H1 (cell line): ENCODE results near the gene RBBP5. TPM values are rescaled to one million over a fixed set of nuclear protein-coding genes. Genes with fewer than 3 reads are reported as not detected.

Experiments used
- CTCF ChIA-PET: fragments of 300-600 bp; sonication (Branson Sonifier 250); formaldehyde crosslinking; loops from one replicate; lab custom pipeline; 2021; ENCODE audit not compliant: partially characterized antibody; lab: Charles Lee
- POLR2A ChIA-PET: fragments of 300-600 bp; sonication (Branson Sonifier 250); formaldehyde crosslinking; loops from one replicate; lab custom pipeline; 2021; ENCODE audit warnings: inconsistent platforms; ENCODE audit not compliant: partially characterized antibody; lab: Charles Lee
- DNase-seq, 2 experiments: peaks; one replicate each; pipeline versions ENCODE4 v3.0.0 to v3.0.0-alpha.2; 2010 to 2022; ENCODE audit warnings: low spot score in 2 of 2, low read depth in 1 of 2, mixed read lengths in 1 of 2
- FAIRE-seq: peaks from 2 replicates; lab custom pipeline; 2011; peaks lifted over from hg19 to GRCh38; lab: Jason Lieb, UNC
- H2AFZ ChIP-seq: 2 replicates; pipeline ENCODE4 v1.8.1; 2012; ENCODE audit warnings: low read length, inconsistent platforms
- H2AK5ac ChIP-seq: 2 replicates; pipeline ENCODE4 v1.6.1; 2013; ENCODE audit warnings: low read depth, low read length
- H2BK120ac ChIP-seq: replicated peaks from 2 replicates; pipeline ENCODE3; 2013; ENCODE audit warnings: low read depth, low read length, inconsistent platforms
- H2BK12ac ChIP-seq: 2 replicates; pipeline ENCODE4 v1.6.1; 2013; ENCODE audit warnings: low read depth, low read length
- H2BK15ac ChIP-seq: 2 replicates; pipeline ENCODE4 v1.6.1; 2013; ENCODE audit warnings: low read length
- H2BK20ac ChIP-seq: 2 replicates; pipeline ENCODE4 v1.6.1; 2013; ENCODE audit warnings: low read length
- H2BK5ac ChIP-seq: 2 replicates; pipeline ENCODE4 v1.6.1; 2013; ENCODE audit warnings: low read depth, low read length
- H3K14ac ChIP-seq: 2 replicates; pipeline ENCODE4 v1.6.1; 2013; ENCODE audit warnings: inconsistent platforms; ENCODE audit not compliant: insufficient read length
- H3K18ac ChIP-seq: 2 replicates; pipeline ENCODE4 v1.6.1; 2013; ENCODE audit warnings: low read length; ENCODE audit errors: extremely low read depth
- H3K23ac ChIP-seq: 2 replicates; pipeline ENCODE4 v1.6.1; 2013; ENCODE audit warnings: inconsistent platforms; ENCODE audit not compliant: insufficient read length
- H3K23me2 ChIP-seq: 2 replicates; pipeline ENCODE4 v1.6.1; 2013; ENCODE audit warnings: low read depth, low read length
- H3K27ac ChIP-seq: 2 replicates; pipeline ENCODE4 v1.6.1; 2011; ENCODE audit warnings: low read depth, low read length, inconsistent platforms
- H3K27me3 ChIP-seq, 4 experiments: replicated peaks in 1 of 4; 1 replicate in 1 of 4; 2 replicates in 3 of 4; pipeline versions ENCODE4 v1.6.1 to v1.8.1; 2011 to 2013; ENCODE audit warnings: low read length in 3 of 4, mild to moderate bottlenecking in 3 of 4, inconsistent platforms in 2 of 4, mixed read lengths in 2 of 4, moderate library complexity in 1 of 4; ENCODE audit not compliant: control insufficient read depth in 3 of 4, insufficient read depth in 3 of 4; ENCODE audit errors: extremely low read depth in 1 of 4
- H3K36me3 ChIP-seq, 4 experiments: 2 replicates each; pipeline versions ENCODE4 v1.6.1 to v1.8.1; 2011 to 2013; ENCODE audit warnings: mild to moderate bottlenecking in 4 of 4, low read length in 3 of 4, moderate library complexity in 2 of 4, control low read depth in 1 of 4, inconsistent platforms in 1 of 4; ENCODE audit not compliant: insufficient read depth in 4 of 4, control insufficient read depth in 2 of 4
- H3K4ac ChIP-seq: replicated peaks from 2 replicates; pipeline ENCODE3; 2013; ENCODE audit warnings: low read length, low read depth, mixed read lengths, inconsistent platforms; ENCODE audit not compliant: insufficient read length
- H3K4me1 ChIP-seq, 4 experiments: replicated peaks in 1 of 4; 1 replicate in 1 of 4; 2 replicates in 3 of 4; pipeline versions ENCODE4 v1.6.1 to v1.8.1; 2011 to 2013; ENCODE audit warnings: low read length in 3 of 4, inconsistent platforms in 2 of 4, mixed read lengths in 1 of 4; ENCODE audit not compliant: insufficient read depth in 4 of 4, control insufficient read depth in 3 of 4
- H3K4me2 ChIP-seq, 2 experiments: 2 replicates each; pipeline versions ENCODE4 v1.6.1 to v1.8.1; 2011 to 2013; ENCODE audit warnings: low read depth in 2 of 2, low read length in 2 of 2, control low read depth in 1 of 2, inconsistent platforms in 1 of 2, mild to moderate bottlenecking in 1 of 2; ENCODE audit not compliant: insufficient read depth in 1 of 2
- H3K4me3 ChIP-seq, 4 experiments: fragments of 200-600, 300-600 bp in 1 of 4; sonication (generic), shearing (Covaris generic), sonication (Bioruptor Twin) in 1 of 4; 2 replicates each; pipeline versions ENCODE4 v1.5.1 to v1.8.1; 2011 to 2016; ENCODE audit warnings: low read length in 4 of 4, low read depth in 3 of 4, control low read depth in 2 of 4, inconsistent platforms in 2 of 4, mild to moderate bottlenecking in 2 of 4, mixed read lengths in 1 of 4, moderate library complexity in 1 of 4; ENCODE audit not compliant: insufficient read depth in 2 of 4; ENCODE audit errors: extremely low read depth in 1 of 4
- H3K56ac ChIP-seq: replicated peaks from 2 replicates; pipeline ENCODE3; 2013; ENCODE audit warnings: low read depth, mild to moderate bottlenecking, mixed read lengths, low read length, inconsistent platforms; ENCODE audit not compliant: insufficient read length
- H3K79me1 ChIP-seq: 2 replicates; pipeline ENCODE4 v1.6.1; 2013; ENCODE audit warnings: low read depth, low read length, control low read depth
- H3K79me2 ChIP-seq, 2 experiments: 2 replicates each; pipeline versions ENCODE4 v1.6.1 to v1.8.1; 2012 to 2013; ENCODE audit warnings: low read length in 2 of 2, mild to moderate bottlenecking in 2 of 2, inconsistent platforms in 1 of 2; ENCODE audit not compliant: insufficient read depth in 2 of 2, control insufficient read depth in 1 of 2
- H3K9ac ChIP-seq, 4 experiments: replicated peaks in 1 of 4; 1 replicate in 1 of 4; 2 replicates in 3 of 4; pipeline versions ENCODE4 v1.6.1 to v1.8.1; 2011 to 2013; ENCODE audit warnings: low read depth in 3 of 4, low read length in 3 of 4, control low read depth in 2 of 4, mild to moderate bottlenecking in 2 of 4, moderate library complexity in 2 of 4, inconsistent platforms in 1 of 4; ENCODE audit errors: extremely low read depth in 1 of 4
- H3K9me3 ChIP-seq, 2 experiments: 2 replicates each; pipeline versions ENCODE4 v1.6.1 to v1.8.1; 2012 to 2013; ENCODE audit warnings: mild to moderate bottlenecking in 2 of 2, moderate library complexity in 2 of 2, control low read depth in 1 of 2, inconsistent platforms in 1 of 2, low read depth in 1 of 2, low read length in 1 of 2, mixed read lengths in 1 of 2; ENCODE audit not compliant: insufficient read depth in 2 of 2
- H4K20me1 ChIP-seq, 2 experiments: replicated peaks in 1 of 2; 2 replicates each; pipeline versions ENCODE3 to v1.8.1; 2011 to 2013; ENCODE audit warnings: inconsistent platforms in 2 of 2, low read length in 2 of 2, mild to moderate bottlenecking in 1 of 2; ENCODE audit not compliant: insufficient read depth in 2 of 2, control insufficient read depth in 1 of 2
- H4K5ac ChIP-seq: 2 replicates; pipeline ENCODE4 v1.6.1; 2013; ENCODE audit warnings: low read length, low read depth, mixed read lengths, inconsistent platforms; ENCODE audit not compliant: insufficient read length
- H4K8ac ChIP-seq: 2 replicates; pipeline ENCODE4 v1.8.0; 2013; ENCODE audit warnings: mild to moderate bottlenecking, moderate library complexity, low read length, inconsistent platforms; ENCODE audit not compliant: insufficient read depth; ENCODE audit errors: extremely low read depth
- H4K91ac ChIP-seq: replicated peaks from 2 replicates; pipeline ENCODE3; 2013; ENCODE audit warnings: low read length, mixed read lengths, inconsistent platforms; ENCODE audit not compliant: insufficient read length
- CBX5 ChIP-seq: fragments of 300-800, 300-1000 bp; sonication (generic); IDR thresholded peaks from 2 replicates; pipeline ENCODE4 v1.7.1; 2016; ENCODE audit warnings: antibody characterized with exemption, low read length, low read depth
- CEBPB ChIP-seq: IDR thresholded peaks from 2 replicates; pipeline ENCODE4 v1.6.1; 2012; ENCODE audit warnings: low read depth, low read length
- KDM4A ChIP-seq: IDR thresholded peaks from one replicate; pipeline ENCODE4 v1.7.1; 2012; ENCODE audit warnings: low read depth, mild to moderate bottlenecking, moderate library complexity, low read length, inconsistent platforms; ENCODE audit not compliant: severe bottlenecking
- ZNF274 ChIP-seq: IDR thresholded peaks from 2 replicates; pipeline ENCODE4 v1.7.0; 2012; ENCODE audit warnings: low read length, borderline replicate concordance; ENCODE audit errors: extremely low read depth
- WGBS, 2 experiments: shearing (Covaris generic) in 1 of 2; methylation state at CpG; one replicate each; pipeline versions ENCODE4 v1.1.6 to v1.1.7; 2013 to 2015; ENCODE audit warnings: low lambda C conversion rate in 2 of 2, mixed read lengths in 2 of 2, inconsistent platforms in 1 of 2, low coverage in 1 of 2, missing lambda C conversion rate in 1 of 2; ENCODE audit not compliant: insufficient replicate concordance in 2 of 2, insufficient coverage in 1 of 2, insufficient read length in 1 of 2; ENCODE audit errors: extremely low coverage in 1 of 2, missing lambda C conversion rate in 1 of 2; 5-methylcytosine and 5-hydroxymethylcytosine counted together
- polyA plus RNA-seq, 7 experiments: library from polyadenylated mRNA; depleted of rRNA in 3 of 7; stranded (reverse) in 5 of 7; unstranded in 2 of 7; fragments of >200 nt in 5 of 7; fragments of 200-250 nt in 2 of 7; gene quantifications; 1 replicate in 5 of 7; 2 replicates in 1 of 7; 4 replicates in 1 of 7; pipeline versions ENCODE4 v1.2.1 to v1.2.3, GENCODE V29; 2011 to 2013; ENCODE audit warnings: missing spikeins in 2 of 7, mixed read lengths in 2 of 7
- total RNA-seq: library from RNA; stranded (reverse); fragmentation: NEBNext Ultra II Directional; extraction: Animal tissue kit (Norgen Biotek cat#: 25700); gene quantifications from 2 replicates; pipeline ENCODE4 v1.2.1, GENCODE V29; 2021

The RBBP5 gene
- total and polyA plus RNA-seq, 2 of the 8 experiments (the other 6 are each of a cell fraction or from before 2014, with no cell fraction given) = 6.7 to 21.5 TPM

DNA sequence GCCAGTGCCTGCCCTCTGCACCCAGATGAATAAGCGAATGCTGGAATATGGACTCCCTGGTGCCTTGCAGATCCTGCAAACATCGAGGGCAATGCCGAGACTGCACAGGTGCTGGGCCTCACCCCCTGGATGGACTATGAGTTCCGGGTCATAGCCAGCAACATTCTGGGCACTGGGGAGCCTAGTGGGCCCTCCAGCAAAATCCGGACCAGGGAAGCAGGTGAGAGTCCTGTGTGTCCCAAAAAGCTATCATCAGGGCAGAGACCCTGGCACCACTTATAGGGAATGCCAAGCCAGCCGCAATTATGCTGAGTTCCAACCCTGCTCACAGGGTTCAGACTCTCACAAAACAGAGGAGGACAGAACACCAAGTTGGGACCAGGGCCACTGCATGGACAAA, 54.7 kb downstream of the RBBP5 start:
- FAIRE-seq = no peak
- H3K23me2 ChIP-seq = no peaks in the 10 kb centered on the region
- peaks cover 0 to under 1% (median 0%) of the 10 kb centered on the region in 4 experiments; a peak in 1 of 7 replicates for H3K4me1 ChIP-seq
- H3K79me1 ChIP-seq = no peaks in the 10 kb centered on the region
- no peak for TF ChIP-seq KDM4A
- TF ChIP-seq CEBPB = no peak
- no peak for TF ChIP-seq CBX5
- TF ChIP-seq ZNF274 = no peak
- CTCF ChIA-PET = interaction anchor here (0.6 to 38.9 kb wide), 7 partner anchors 9 to 189 kb away, joined by 3 to 1336 read pairs (median 6); no protein-coding TSS in a partner anchor
- H3K4me3 ChIP-seq = no peak overlapping the region
- H2BK15ac ChIP-seq = no peak overlapping the region
- no peaks in the 10 kb centered on the region for H3K79me2 ChIP-seq
- no peak overlapping the region for H3K4me2 ChIP-seq
- no peak overlapping the region; a peak in 1 of 7 replicates for H3K9ac ChIP-seq
- POLR2A ChIA-PET = no interaction called here
- no peak overlapping the region for H3K4ac ChIP-seq
- H2BK5ac ChIP-seq = no peak overlapping the region
- H2BK20ac ChIP-seq = no peak overlapping the region
- no peak overlapping the region for H3K27ac ChIP-seq
- no peaks in the 10 kb centered on the region for H3K9me3 ChIP-seq
- no peak overlapping the region for H2AFZ ChIP-seq
- H4K20me1 ChIP-seq = peaks cover 0 to 1% of the 10 kb centered on the region in 2 experiments
- no peak overlapping the region for H2BK12ac ChIP-seq
- H2BK120ac ChIP-seq = no peak overlapping the region
- H3K18ac ChIP-seq = no peak overlapping the region
- no peak overlapping the region for H2AK5ac ChIP-seq
- no peak overlapping the region for H4K91ac ChIP-seq
- H3K27me3 ChIP-seq = no peaks in the 10 kb centered on the region
- WGBS, 2 experiments = 89% methylated on average over 6 of the region's 6 CpGs; no CpG with 5 or more reads in 1 of the 2 experiments
- no peak for DNase-seq
- H4K5ac ChIP-seq = no peak overlapping the region
- no peaks in the 10 kb centered on the region for H3K36me3 ChIP-seq
- H3K23ac ChIP-seq = no peak overlapping the region
- no peak overlapping the region for H3K14ac ChIP-seq
- no peak overlapping the region for H3K56ac ChIP-seq
- no peak overlapping the region for H4K8ac ChIP-seq
